HG03025 (cell line): Measurements from ENCODE around the gene SHF.
"Not testable (repeated sequence)": the region's sequence is repeated elsewhere in the genome, so short reads cannot be mapped to it uniquely, and the experiment has no call there.

Experiments used
- ATAC-seq: cut with Tn5 transposase; IDR thresholded peaks from one replicate; pipeline ENCODE4 v1.9.1; 2021; ENCODE audit warnings: mild to moderate bottlenecking, moderate library complexity; ENCODE audit not compliant: unreplicated experiment, low FRiP score

SHF gene

DNA sequence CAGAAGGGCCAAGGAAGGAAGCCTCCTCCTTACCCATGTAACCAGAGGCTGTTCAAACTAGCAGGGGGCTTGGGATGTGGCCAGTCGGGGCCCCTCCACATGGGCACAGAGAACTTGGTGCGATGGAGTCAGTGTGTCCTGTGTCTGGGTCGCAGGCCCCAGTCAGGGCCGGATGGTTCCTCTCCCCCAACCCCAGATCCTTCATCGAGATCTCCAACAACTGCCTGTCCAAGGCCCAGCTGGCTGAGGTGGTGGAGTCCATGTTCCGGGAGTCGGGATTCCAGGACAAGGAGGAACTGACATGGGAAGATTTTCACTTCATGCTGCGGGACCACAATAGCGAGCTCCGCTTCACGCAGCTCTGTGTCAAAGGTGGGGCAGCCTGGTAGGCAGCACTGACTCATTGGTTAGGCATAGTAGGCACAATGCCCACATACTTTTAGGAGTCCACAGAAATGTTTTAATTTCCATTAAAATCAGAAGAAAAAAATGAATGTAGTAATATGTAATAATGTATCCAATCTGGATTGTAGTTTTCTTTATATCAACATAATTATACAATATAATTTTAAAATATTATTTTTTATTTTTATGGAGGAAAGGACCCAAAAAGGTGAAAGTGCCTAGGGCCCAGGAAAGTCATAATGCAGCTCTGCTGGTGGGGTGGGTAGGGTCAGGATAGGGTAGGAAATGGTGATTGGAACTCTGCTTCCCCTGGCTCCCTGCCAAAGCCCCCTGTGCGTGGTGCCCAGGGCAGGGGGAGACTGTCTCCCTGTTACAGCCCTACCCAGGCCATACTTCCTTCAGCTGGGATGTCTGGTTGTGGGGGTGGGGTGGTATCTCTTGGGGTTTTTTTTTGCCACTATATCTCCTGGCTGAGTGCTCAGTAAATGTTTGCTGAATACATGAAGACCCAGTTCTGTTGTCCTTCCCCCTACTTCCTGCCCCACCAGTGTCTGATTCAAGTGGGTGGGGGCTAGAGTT is 39.4 kb downstream of the SHF start:
- ATAC-seq, result no peak

DNA sequence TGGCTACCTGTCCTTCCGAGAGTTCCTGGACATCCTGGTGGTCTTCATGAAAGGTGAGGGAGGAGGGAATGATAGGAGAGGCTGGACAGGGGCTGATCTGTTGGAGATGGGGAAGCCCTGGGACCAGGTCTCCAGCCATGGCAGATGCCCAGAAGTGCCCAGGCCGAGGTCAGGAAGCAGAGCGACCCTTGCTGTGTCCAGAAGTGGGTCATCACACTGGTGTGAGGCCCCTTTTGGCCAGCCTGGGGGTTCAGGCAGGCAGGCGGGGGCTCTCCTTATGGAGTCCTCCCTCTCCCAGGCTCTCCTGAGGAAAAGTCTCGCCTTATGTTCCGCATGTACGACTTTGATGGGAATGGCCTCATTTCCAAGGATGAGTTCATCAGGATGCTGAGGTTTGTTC is 40.2 kb downstream of the SHF start:
- ATAC-seq, result no peak

DNA sequence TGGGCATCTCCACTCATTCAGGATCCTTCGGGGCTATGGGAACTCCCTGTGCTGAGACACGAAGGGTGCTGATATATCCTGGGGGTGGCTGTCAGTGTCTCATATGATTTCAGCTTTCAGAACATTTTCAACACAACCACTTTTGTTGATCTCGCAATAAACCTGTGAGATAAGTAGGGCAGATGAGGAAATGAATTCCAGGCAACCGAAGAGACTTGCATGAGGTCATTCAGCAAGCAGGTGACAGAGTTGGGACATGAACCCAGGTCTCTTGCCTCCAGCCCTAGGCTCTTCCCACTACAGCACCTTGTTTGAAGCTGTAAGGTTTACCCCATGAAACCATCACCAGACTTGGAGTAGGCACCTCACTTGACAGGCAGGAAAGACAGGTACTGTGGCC is 41.4 kb downstream of the SHF start:
- ATAC-seq, result no peak

DNA sequence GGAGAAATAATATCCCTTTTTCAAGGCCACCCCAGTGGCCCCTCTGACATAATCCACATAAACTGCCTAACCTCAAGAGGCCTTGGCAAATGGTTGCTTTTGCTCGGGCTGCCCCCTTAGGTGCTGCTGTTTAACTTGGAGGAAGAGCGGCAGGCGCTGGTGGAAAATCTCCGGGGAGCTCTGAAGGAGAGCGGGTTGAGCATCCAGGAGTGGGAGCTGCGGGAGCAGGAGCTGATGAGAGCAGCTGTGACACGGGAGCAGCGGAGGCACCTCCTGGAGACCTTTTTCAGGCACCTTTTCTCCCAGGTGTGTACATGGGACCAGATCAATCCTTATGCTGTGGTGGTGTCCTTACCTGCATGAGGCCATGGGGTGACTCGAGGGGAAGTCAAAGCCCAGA is 43.0 kb downstream of the SHF start:
- no peak for ATAC-seq

DNA sequence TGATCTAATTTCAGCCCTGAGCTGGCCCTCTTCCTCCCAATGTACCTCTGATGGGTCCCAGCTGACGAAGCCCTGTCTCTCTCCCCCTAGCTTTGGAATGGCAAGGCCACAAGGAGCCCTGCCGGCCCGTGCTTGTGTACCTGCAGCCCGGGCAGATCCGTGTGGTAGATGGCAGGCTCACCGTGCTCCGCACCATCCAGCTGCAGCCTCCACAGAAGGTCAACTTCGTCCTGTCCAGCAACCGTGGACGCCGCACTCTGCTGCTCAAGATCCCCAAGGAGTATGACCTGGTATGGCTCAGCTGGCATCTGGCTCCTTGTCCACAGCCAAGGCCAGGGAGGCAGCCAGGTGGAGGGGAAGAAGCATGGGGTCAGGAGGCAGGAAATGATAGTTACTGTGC is 43.8 kb downstream of the SHF start:
- no peak for ATAC-seq

DNA sequence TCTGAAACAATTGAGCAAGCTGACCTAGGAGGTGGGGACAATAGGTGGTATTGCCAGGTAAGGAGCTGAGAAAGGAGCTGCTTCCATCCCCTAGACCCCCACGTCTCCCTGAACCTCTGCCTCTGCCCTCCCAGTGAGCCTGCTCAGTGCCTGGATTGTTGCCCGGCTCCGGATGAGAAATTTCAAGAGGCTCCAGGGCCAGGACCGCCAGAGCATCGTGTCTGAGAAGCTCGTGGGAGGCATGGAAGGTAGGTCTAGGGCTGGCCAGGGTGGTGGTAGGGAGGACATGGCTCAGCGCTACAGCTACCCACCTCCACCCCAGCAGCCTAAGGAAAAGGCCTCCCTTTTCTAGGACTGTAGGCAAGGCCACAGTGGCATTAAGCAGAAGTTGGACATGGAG is 44.7 kb downstream of the SHF start:
- no peak for ATAC-seq

DNA sequence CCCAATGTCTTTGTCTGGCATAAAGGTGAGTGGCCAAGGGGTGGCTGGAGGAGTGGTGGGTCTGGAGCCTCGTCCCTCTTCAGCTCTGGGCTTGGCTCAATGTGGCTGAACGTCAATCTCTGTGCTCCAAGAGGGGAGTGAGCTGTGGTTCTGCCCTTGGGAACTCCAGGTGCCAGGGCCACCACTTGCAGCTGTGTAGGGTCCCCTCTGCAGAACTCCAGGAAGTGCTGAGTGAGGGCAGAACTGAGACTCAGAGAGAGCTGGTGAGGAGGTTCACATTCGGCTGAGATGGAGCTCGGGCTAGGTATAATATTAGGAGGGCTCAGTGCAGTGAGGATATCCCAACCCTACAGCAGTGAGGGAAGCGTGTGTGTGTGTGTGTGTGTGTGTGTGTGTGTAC is 46.4 kb downstream of the SHF start:
- no peak for ATAC-seq

DNA sequence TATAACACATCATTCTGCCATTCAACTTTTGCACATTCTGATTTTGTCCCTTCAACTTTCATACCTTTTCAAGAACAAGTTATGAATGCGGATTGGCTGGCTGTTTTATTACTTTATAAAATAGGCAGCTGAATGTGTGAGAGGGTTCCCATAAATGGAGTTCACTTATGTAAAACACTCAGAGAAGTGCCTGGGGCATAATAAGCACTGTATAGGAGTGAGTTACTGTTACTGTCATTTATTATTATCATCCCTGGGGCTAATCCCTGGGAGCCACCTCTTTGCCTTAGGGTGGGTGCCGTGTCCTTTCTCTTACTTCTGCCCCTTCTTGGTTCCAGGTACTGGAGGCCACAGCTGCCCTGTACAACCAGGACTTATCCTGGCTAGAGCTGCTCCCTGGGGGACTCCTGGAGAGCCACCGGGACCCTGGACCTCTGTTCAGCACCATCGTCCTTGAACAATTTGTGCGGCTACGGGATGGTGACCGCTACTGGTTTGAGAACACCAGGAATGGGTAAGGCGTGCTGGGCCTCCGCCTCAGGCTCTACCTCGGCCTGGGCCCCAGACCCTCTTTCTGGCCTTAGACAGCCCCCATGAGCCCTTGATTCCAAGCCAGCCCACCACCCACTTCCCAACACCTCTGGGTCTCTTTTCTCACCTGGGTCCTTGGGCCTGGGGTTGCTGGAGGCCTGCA is 47.1 kb downstream of the SHF start:
- no peak for ATAC-seq

DNA sequence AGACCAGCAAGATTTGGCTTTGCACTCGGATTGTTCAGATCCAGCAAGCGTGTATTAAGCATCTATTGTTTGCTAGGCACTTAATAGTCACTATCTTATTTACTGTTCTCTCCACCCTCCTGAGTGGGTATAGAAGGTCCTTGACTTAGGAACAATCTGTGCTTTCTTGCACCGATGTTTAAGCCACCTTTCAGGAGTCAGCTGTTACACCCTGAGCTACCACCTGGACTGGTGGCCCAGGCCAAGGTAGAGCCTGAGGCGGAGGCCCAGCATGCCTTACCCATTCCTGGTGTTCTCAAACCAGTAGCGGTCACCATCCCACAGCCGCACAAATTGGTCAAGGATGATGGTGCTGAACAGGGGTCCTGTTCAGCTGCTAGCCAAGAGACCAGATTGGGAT is 48.0 kb downstream of the SHF start:
- no peak for ATAC-seq

DNA sequence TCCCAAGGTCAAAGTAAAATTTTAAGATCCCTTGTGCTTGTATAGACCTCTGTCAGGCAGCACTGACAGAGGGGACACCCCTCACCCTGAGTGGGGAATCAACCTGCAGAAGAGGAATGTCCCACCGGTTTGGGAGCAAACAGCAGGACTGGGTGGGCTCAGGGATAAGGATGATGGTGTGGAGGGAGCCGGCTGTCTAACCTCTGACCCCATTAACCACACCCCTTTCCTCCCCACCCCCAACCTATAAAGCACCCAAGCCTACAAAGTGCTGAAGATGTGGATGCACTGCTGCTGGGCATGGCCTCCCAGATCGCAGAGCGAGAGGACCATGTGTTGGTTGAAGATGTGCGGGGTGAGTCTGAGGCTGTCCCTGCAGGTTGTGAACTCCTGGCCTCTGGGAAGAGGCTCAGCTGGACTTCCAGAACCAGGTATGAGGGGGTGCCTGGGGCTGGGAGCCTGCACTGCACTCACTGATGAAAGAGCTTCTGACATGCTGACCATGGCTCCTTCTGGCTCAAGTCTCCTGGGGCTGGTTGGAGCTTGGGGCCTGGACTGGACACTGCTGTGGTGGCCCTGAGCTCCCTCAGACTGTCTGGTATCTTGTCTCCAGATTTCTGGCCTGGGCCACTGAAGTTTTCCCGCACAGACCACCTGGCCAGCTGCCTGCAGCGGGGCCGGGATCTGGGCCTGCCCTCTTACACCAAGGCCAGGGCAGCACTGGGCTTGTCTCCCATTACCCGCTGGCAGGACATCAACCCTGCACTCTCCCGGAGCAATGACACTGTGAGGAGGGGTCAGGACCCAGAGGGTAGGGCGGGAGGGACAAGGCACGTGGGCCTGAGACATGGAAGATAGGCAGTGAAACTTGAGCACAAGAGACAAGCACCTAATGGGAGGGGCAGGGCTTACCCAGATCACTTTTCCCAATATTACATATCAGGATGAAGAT is 48.7 kb downstream of the SHF start:
- ATAC-seq, result no peak

DNA sequence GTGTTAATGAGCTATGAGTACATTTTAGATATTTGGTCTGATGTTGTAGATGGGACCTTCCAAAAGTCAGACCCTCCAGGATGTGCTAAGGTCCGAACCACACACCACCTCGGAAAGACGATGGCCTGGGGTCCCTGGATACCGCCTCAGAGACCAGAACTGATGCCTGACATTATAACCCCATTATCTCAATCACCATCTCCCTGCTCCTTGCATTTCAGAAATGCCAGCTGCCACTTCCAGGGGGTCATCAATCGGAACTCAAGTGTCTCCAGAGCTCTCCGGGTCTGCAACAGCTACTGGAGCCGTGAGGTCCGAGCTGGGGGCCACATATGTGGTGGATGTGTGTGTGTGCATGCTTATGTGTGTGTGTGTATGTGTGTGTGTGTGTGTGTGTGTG is 50.1 kb downstream of the SHF start:
- no peak for ATAC-seq

DNA sequence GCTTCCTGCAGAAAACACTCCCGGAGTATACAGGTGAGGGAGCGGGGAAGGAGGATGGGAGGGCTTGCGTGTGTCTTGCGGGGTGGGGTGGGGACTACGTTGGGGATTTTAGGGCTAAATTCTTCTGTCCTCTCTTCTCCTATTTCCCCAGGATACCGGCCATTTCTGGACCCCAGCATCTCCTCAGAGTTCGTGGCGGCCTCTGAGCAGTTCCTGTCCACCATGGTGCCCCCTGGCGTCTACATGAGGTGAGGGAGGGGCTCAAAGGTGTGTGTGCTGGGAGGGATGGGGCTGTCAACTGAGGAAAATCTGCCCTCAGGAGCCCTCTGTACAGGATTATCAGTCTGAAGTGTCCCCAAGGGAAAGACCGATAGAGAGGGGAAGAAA is 51.4 kb downstream of the SHF start:
- no peak for ATAC-seq

DNA sequence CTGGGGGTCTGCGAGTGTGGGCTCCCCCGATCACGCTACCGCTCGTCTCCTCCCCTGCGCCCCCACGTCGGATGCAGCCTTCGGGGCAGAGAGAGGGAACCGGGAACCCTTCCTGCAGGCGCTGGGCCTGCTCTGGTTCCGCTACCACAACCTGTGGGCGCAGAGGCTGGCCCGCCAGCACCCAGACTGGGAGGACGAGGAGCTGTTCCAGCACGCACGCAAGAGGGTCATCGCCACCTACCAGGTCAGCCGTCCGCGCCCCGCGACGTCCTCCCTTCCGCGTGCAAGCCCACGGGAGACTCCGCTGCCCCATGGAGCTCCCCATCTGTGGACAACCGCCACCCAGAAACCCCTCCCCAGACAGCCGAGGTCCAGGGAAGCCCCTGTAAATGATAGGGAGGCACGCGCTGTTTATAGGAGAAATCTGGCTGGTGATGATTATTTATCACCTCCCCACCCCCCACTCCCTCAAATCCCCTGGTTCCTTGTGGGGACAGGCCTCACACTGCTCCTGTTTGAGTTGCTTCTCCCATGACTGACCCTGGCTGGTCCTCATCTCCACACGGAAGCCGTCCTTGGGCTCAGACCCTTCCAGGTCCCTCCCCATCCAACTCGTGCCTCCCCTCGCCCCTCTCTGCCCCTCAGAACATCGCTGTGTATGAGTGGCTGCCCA is 51.9 kb downstream of the SHF start:
- ATAC-seq, result not testable (repeated sequence)

DNA sequence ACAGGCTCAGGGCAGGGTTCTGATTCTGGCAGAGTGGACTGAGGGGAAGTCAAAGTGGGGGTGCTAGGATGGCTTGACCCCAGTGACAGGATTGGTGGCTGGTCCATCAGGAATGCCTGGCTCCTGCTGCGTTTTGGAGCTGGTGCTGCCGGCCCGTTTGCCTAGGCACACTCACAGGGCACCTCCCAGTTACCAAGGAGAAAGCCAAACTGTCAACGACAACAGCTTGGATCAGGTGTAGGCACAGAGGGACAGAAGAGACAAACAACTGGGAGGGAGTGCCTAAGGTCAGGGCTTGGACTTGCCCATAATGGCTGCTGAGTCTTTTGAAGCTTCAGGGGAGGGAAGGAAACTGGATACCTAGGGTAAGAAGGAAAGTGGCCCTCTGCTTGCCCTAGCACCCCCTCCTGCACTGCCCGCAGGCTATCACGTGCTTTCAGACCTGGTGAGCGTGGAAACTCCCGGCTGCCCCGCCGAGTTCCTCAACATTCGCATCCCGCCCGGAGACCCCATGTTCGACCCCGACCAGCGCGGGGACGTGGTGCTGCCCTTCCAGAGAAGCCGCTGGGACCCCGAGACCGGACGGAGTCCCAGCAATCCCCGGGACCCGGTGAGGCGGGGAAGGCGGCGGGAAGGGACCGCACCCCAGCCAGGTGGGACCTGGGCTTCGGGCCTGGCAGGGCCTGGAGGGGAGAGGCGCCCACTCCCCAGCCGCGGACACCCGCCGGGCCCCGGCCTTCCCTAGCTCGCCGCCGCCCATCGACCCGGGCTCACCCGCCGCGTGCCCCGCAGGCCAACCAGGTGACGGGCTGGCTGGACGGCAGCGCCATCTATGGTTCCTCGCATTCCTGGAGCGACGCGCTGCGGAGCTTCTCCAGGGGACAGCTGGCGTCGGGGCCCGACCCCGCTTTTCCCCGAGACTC is 52.8 kb downstream of the SHF start:
- ATAC-seq, result no peak

DNA sequence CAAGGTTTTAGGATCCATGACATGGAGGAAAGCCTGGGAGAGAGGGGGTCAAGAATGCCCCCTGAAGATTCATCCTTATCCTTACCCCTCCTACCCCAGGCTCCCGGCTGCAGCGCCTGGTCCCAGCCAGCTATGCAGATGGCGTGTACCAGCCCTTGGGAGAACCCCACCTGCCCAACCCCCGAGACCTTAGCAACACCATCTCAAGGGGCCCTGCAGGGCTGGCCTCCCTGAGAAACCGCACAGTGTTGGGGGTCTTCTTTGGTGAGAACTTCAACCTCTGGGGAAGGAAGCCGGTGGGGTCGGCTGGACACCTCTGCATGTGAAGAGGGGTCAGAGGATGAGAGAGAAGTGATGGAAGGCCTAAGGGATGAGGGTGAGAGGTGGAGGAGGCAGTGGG is 53.7 kb downstream of the SHF start:
- ATAC-seq, result no peak

DNA sequence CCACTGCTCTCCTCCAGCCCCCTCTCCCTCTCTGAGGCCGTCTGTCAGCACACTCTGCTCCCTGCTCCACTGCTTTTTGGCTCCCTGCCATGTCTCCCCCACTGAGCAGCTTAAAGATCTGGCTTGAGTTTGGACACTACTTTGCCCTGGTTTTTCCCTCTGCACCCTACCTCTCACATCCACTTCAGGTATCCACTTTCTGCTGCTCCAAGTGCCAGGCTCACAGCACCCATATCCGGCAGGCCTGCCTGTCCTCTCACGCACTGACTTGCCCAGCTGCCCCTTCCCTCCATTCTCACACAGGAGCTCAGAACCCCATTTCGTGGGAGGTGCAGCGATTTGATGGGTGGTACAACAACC is 54.2 kb downstream of the SHF start:
- ATAC-seq, result no peak

DNA sequence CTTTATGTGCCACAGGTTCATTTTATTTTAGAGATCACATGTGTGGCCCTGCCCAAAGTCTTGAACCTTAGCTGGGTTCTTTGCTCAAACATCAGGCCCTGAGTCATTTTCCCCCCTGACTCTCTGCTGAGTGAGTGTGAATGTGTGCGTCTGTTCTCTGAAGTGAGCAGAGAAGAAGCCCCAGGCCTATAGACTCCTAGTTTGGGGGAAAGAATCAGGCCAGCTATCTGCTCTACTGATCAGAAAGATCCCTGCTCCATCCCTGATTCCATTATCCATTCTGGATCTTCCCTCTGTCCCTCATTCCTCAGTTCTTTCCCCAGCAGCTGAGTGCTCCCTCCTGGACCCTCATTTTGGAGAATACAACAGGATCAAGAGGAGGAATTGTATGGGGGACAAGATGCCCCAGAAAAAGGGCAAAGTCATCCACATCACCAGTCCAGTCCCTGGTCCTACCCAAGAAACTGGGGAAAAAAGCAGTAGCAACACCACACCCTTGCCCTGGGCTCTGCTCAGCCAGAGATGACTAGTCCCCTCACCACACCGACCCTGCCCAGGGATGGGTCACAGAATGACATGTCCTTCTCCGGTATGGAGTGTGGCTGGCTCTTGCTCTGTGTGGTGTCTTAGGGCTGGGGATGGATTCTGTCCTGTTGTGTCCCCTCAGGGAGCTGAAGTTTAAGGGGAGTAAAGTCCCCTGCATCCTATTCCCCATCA is 54.8 kb downstream of the SHF start:
- no peak for ATAC-seq

DNA sequence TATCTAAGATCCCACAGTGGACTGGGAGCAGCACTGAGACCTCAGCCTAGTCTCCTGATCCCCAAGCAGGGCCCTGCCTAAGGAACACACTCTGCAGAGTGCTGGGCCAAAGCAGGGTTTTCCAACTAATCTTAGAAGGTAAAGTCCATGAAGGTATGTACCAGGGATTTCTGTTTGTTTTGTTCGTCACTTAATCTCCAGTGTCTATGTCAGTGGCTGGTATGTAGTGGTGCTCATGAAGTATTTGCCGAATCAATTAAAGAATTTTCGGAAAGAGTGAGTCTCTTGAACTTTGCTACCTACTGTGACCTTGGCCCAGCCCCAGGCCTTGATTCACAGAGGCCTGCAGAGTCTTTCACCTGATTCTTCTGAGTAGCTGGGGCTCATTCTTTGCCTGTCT is 56.3 kb downstream of the SHF start:
- ATAC-seq, result no peak
